HG03439 (cell line): ENCODE results near the gene VTI1A.
"Not testable (repeated sequence)": the region's sequence is repeated elsewhere in the genome, so short reads cannot be mapped to it uniquely, and the experiment has no call there.

Source experiments
- ATAC-seq: cut with Tn5 transposase; IDR thresholded peaks from one replicate; pipeline ENCODE4 v1.9.1; 2021; ENCODE audit warnings: mild to moderate bottlenecking, moderate library complexity; ENCODE audit not compliant: unreplicated experiment

VTI1A gene

GRCh38 chr10:112448888-112449287, 1.9 kb downstream of the VTI1A start:
- no peak for ATAC-seq

GRCh38 chr10:112454910-112455779, 8.1 kb downstream of the VTI1A start:
- ATAC-seq: no peak

GRCh38 chr10:112456533-112456932, 9.5 kb downstream of the VTI1A start:
- no peak for ATAC-seq

- no peak for ATAC-seq
These were observed 13.4 kb downstream of the VTI1A start for GRCh38 chr10:112460366-112460765.

- ATAC-seq: no peak
These were observed 14.2 kb downstream of the VTI1A start for GRCh38 chr10:112461029-112461887.

GRCh38 chr10:112464074-112464473, 17.1 kb downstream of the VTI1A start:
- ATAC-seq: not testable (repeated sequence)

GRCh38 chr10:112465299-112465883, 18.4 kb downstream of the VTI1A start:
- ATAC-seq: no peak

- ATAC-seq: no peak
These were observed 19.8 kb downstream of the VTI1A start for GRCh38 chr10:112466802-112467201.

- ATAC-seq: no peak
These were observed 20.6 kb downstream of the VTI1A start for GRCh38 chr10:112467541-112468075.

- ATAC-seq: no peak
These were observed 25.0 kb downstream of the VTI1A start for GRCh38 chr10:112471878-112472487.

- no peak for ATAC-seq
These were observed 28.7 kb downstream of the VTI1A start for GRCh38 chr10:112475575-112476218.

- ATAC-seq: no peak
These were observed 34.6 kb downstream of the VTI1A start for GRCh38 chr10:112481602-112482001.

GRCh38 chr10:112484399-112484798, 37.4 kb downstream of the VTI1A start:
- ATAC-seq: no peak

- no peak for ATAC-seq
These were observed 40.9 kb downstream of the VTI1A start for GRCh38 chr10:112487964-112488363.

- no peak for ATAC-seq
These were observed 43.5 kb downstream of the VTI1A start for GRCh38 chr10:112490545-112490944.

GRCh38 chr10:112491144-112491543, 44.1 kb downstream of the VTI1A start:
- no peak for ATAC-seq

- no peak for ATAC-seq
These were observed 45.7 kb downstream of the VTI1A start for GRCh38 chr10:112492736-112493135.

GRCh38 chr10:112497347-112497950, 50.4 kb downstream of the VTI1A start:
- no peak for ATAC-seq

- no peak for ATAC-seq
These were observed 51.8 kb downstream of the VTI1A start for GRCh38 chr10:112498806-112499205.

- ATAC-seq: not testable (repeated sequence)
These were observed 53.0 kb downstream of the VTI1A start for GRCh38 chr10:112499985-112500384.
